H1 (cell line): ENCODE data around the gene RETSAT.

ENCODE experiments used
- ASH2L ChIP-seq: fragments of 200-600, 300-600 bp; sonication (generic); IDR thresholded peaks from one replicate; pipeline ENCODE4 v1.7.1; 2017; ENCODE audit warnings: low read length
- EP300 ChIP-seq, 2 experiments: IDR thresholded peaks; 1 replicate in 1 of 2; 2 replicates in 1 of 2; pipeline ENCODE4 v1.6.1; 2011 to 2012; ENCODE audit warnings: low read depth in 2 of 2, low read length in 2 of 2, mild to moderate bottlenecking in 2 of 2, borderline replicate concordance in 1 of 2, inconsistent platforms in 1 of 2, moderate library complexity in 1 of 2
- EZH2 ChIP-seq: fragments of 200-600 bp; sonication (generic); IDR thresholded peaks from 2 replicates; pipeline ENCODE4 v1.7.1; 2012; ENCODE audit warnings: low read depth, mild to moderate bottlenecking, moderate library complexity, low read length, inconsistent platforms; ENCODE audit not compliant: severe bottlenecking
- NANOG ChIP-seq: IDR thresholded peaks from 2 replicates; pipeline ENCODE4 v1.6.1; 2011; ENCODE audit warnings: low read length, low read depth, mild to moderate bottlenecking, inconsistent platforms; ENCODE audit not compliant: insufficient read depth, poor library complexity, severe bottlenecking
- POLR2AphosphoS5 ChIP-seq: IDR thresholded peaks from 2 replicates; pipeline ENCODE4 v1.6.1; 2011; ENCODE audit warnings: low read depth, low read length
- SP1 ChIP-seq: IDR thresholded peaks from 2 replicates; pipeline ENCODE4 v1.6.1; 2011; ENCODE audit warnings: low read depth, low read length
- SRF ChIP-seq: IDR thresholded peaks from 2 replicates; pipeline ENCODE4 v1.6.1; 2011; ENCODE audit warnings: mild to moderate bottlenecking, low read depth, low read length, moderate library complexity
- SUZ12 ChIP-seq: fragments of 200-600 bp; sonication (generic); IDR thresholded peaks from 2 replicates; pipeline ENCODE4 v1.6.1; 2012; ENCODE audit warnings: mild to moderate bottlenecking, inconsistent platforms, low read length, moderate library complexity, mixed read lengths
- TCF12 ChIP-seq: IDR thresholded peaks from 2 replicates; pipeline ENCODE4 v1.6.1; 2011; ENCODE audit warnings: low read depth, mild to moderate bottlenecking, low read length
- TF ChIP-seq, protein P1 (sequence below), 3 experiments: IDR thresholded peaks; 1 replicate in 2 of 3; 2 replicates in 1 of 3; pipeline versions ENCODE4 v1.5.1 to v1.6.1; 2011; ENCODE audit warnings: low read length in 3 of 3, mild to moderate bottlenecking in 3 of 3, inconsistent platforms in 2 of 3, low read depth in 1 of 3, moderate library complexity in 1 of 3; ENCODE audit not compliant: insufficient read depth in 1 of 3; ENCODE audit errors: control extremely low read depth in 1 of 3
- TF ChIP-seq, protein P2 (sequence below): IDR thresholded peaks from 2 replicates; pipeline ENCODE4 v1.6.1; 2011; ENCODE audit warnings: low read length, improper control_type of control experiment
- TF ChIP-seq, protein P3 (sequence below): IDR thresholded peaks from 2 replicates; pipeline ENCODE4 v1.6.1; 2012; ENCODE audit warnings: inconsistent platforms

DNA sequence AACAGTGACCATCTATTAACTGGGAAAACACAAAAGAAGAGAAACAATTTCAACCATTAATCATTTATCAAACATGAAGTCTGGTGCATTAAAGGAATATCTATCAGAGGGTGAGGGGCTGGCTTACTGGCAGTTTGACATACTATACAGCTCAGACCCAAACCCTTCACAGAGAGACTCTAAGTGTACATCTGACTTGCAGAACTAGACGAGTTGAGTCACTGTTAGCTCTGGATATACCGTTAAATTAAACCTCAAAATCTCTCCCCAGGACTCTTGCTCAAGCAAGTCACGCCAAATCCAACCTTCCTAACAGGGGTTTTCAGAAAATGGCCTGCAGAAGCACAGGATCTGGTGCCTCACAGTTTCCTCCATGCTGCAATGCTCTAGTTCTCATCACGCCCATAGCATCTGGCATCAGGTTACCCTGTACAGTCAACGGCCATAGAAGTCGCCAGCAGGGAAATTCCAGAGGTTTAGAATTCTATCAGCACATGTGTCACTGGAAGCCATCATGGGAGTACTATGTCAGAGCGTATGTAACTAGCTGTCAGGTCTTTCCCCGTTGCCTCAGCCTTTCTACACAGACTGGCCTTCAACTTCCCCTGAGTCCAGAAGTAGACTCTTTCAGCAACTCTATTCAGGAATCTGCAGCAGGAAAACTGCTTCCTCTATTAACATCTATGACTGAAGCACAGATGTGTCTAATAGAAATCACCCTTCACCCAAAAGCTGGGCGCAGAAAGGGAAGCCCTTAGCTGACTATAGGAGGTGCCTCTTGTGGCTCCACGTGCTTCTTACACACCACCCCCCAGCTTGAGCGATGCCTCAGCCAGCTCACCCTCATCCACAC, 35.9 kb downstream of the RETSAT start:
- TF ChIP-seq NANOG (no peak), EP300 (IDR thresholded peaks at IDR 0.05; ENCODE audit: borderline replicate concordance in 1 of 2, low read depth in 2 of 2, low read length in 2 of 2) (no peak), TCF12 (no peak), ASH2L (no peak), SP1 (no peak), EZH2 (no peak), SUZ12 (no peak), POLR2AphosphoS5 (no peak), SRF (no peak)
- TF ChIP-seq, protein P1, sequence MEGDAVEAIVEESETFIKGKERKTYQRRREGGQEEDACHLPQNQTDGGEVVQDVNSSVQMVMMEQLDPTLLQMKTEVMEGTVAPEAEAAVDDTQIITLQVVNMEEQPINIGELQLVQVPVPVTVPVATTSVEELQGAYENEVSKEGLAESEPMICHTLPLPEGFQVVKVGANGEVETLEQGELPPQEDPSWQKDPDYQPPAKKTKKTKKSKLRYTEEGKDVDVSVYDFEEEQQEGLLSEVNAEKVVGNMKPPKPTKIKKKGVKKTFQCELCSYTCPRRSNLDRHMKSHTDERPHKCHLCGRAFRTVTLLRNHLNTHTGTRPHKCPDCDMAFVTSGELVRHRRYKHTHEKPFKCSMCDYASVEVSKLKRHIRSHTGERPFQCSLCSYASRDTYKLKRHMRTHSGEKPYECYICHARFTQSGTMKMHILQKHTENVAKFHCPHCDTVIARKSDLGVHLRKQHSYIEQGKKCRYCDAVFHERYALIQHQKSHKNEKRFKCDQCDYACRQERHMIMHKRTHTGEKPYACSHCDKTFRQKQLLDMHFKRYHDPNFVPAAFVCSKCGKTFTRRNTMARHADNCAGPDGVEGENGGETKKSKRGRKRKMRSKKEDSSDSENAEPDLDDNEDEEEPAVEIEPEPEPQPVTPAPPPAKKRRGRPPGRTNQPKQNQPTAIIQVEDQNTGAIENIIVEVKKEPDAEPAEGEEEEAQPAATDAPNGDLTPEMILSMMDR (IDR thresholded peaks at IDR 0.05; ENCODE audit: control extremely low read depth in 1 of 3, insufficient read depth in 1 of 3, low read depth in 1 of 3, low read length in 3 of 3): no peak
- TF ChIP-seq, protein P2, sequence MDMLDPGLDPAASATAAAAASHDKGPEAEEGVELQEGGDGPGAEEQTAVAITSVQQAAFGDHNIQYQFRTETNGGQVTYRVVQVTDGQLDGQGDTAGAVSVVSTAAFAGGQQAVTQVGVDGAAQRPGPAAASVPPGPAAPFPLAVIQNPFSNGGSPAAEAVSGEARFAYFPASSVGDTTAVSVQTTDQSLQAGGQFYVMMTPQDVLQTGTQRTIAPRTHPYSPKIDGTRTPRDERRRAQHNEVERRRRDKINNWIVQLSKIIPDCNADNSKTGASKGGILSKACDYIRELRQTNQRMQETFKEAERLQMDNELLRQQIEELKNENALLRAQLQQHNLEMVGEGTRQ: no peak
- TF ChIP-seq, protein P3, sequence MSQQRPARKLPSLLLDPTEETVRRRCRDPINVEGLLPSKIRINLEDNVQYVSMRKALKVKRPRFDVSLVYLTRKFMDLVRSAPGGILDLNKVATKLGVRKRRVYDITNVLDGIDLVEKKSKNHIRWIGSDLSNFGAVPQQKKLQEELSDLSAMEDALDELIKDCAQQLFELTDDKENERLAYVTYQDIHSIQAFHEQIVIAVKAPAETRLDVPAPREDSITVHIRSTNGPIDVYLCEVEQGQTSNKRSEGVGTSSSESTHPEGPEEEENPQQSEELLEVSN: no peak
